ENCODE data around the gene SLC35F1.

GRCh38 chr6:117986396-117986795 lies 79.3 kb downstream of the SLC35F1 start:
- TF ChIP-seq CTCF (IDR thresholded peaks at IDR 0.05) = no peak
- no peak for TF ChIP-seq POLR2AphosphoS5 (IDR thresholded peaks at IDR 0.05)

Data from upper lobe of left lung (tissue), 4 donors.